Stomach (tissue), 9 donors: ENCODE measurements around the gene RBM23. TPM values are rescaled to one million over a fixed set of nuclear protein-coding genes. Genes with fewer than 3 reads are reported as not detected.
"Not testable (repeated sequence)": the region's sequence is repeated elsewhere in the genome, so short reads cannot be mapped to it uniquely, and the experiment has no call there.

Experiments
- DNase-seq, 2 donors: peaks; one replicate each; pipeline versions ENCODE4 v3.0.0 to v3.0.0-alpha.2; 2013 to 2019
- H3K27ac ChIP-seq, 5 donors: fragments of 200-600 bp in 4 of 5; sonication (generic) in 4 of 5; one replicate each; pipeline ENCODE4 v1.5.1; 2013 to 2019; ENCODE audit warnings: mild to moderate bottlenecking in 1 of 5, moderate library complexity in 1 of 5
- H3K27me3 ChIP-seq, 3 donors: fragments of 200-600 bp; sonication (generic); one replicate each; pipeline ENCODE4 v1.5.1; 2017 to 2019; ENCODE audit warnings: mixed run types in 1 of 3
- H3K36me3 ChIP-seq, 4 donors: fragments of 200-600 bp; sonication (generic); 1 replicate in 3 of 4; 2 replicates in 1 of 4; pipeline ENCODE4 v1.5.1; 2016 to 2019
- H3K4me1 ChIP-seq, 4 donors: fragments of 200-600 bp; sonication (generic); one replicate each; pipeline ENCODE4 v1.5.1; 2016 to 2019
- H3K4me3 ChIP-seq, 4 donors: fragments of 200-600 bp; sonication (generic) in 3 of 4; one replicate each; pipeline ENCODE4 v1.5.1; 2016 to 2019; ENCODE audit warnings: mild to moderate bottlenecking in 1 of 4
- H3K9me3 ChIP-seq, 4 donors: fragments of 200-600 bp; sonication (generic); one replicate each; pipeline ENCODE4 v1.5.1; 2016 to 2019
- EP300 ChIP-seq: sonication (generic); formaldehyde crosslinking; IDR thresholded peaks from one replicate; pipeline ENCODE4 v1.6.1; 2017; ENCODE audit warnings: antibody characterized with exemption
- POLR2A ChIP-seq, 4 donors: fragments of 450-650 bp; IDR thresholded peaks; one replicate each; pipeline ENCODE4 v1.6.1; 2016; ENCODE audit warnings: antibody characterized with exemption in 4 of 4, control low read depth in 2 of 4, mild to moderate bottlenecking in 1 of 4, moderate library complexity in 1 of 4
- POLR2AphosphoS5 ChIP-seq, 3 donors: sonication (generic); formaldehyde crosslinking; IDR thresholded peaks; one replicate each; pipeline ENCODE4 v1.6.1; 2016; ENCODE audit warnings: antibody characterized with exemption in 3 of 3
- WGBS, 5 donors: extraction: QIAGEN DNeasy Blood & Tissue Kit in 3 of 5; methylation state at CpG; one replicate each; pipeline versions ENCODE4 v1.1.5 to v1.1.7; 2013 to 2018; 5-methylcytosine and 5-hydroxymethylcytosine counted together
- intact Hi-C: fragments of 100-400 bp; cut with DNase I; formaldehyde crosslinking; loops from one replicate; pipeline ENCODE4 v1.15.1; 2023; ENCODE audit warnings: low total_unique reads
- polyA plus RNA-seq, 3 donors: library from polyadenylated mRNA; stranded (reverse); fragments of 200-250 nt; gene quantifications; one replicate each; pipeline ENCODE4 v1.2.3, GENCODE V29; 2013
- total RNA-seq, 5 donors: library from RNA; depleted of rRNA; stranded (reverse); fragments of >200 nt; gene quantifications; one replicate each; pipeline versions ENCODE4 v1.1.0 to v1.2.3, GENCODE V29; 2014 to 2016
- TF ChIP-seq, protein P1 (sequence below), 7 experiments: fragments of 450-650 bp in 4 of 7; fragments of 200-600 bp in 3 of 7; sonication (generic) in 3 of 7; IDR thresholded peaks; one replicate each; pipeline ENCODE4 v1.5.1; 2016 to 2019; ENCODE audit warnings: antibody characterized with exemption in 7 of 7, control low read depth in 2 of 7, mild to moderate bottlenecking in 1 of 7
- donor health status: healthy with polysubstance abuse.
- donor health status: Bipolar disorder and iron deficiency.
- donor health status: healthy.

Gene RBM23
- total and polyA plus RNA-seq, 8 donors, result 12.1 to 126 (median 50.1) TPM

DNA sequence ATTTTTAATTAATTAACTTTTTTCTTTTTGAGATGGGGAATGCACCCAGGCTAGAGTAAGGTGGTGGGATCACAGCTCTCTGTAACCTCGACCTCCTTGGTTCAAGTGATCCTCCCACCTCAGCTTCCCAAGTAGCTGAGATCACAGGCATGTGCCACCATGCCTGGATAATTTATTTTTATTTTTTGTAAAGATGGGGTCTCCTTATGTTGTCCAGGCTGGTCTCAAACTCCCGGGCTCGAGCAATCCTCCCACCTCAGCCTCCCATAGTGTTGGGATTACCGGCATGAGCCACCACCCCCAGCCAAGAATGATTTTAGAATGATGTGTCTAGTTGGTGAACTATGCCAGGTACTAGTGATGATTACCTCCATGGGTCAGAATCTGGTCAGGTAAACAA lies 54.0 kb downstream of the RBM23 start:
- Histone ChIP-seq H3K4me1 (peaks cover 2 to 9% (median 5%) of the 10 kb centered on the region in 4 donors), H3K9me3 (no peaks in the 10 kb centered on the region), H3K36me3 (no peaks in the 10 kb centered on the region), H3K27me3 (no peaks in the 10 kb centered on the region), H3K27ac (no peak overlapping the region), H3K4me3 (no peak overlapping the region)
- no peak for DNase-seq
- TF ChIP-seq POLR2A (IDR thresholded peaks at IDR 0.05) (no peak), POLR2AphosphoS5 (IDR thresholded peaks at IDR 0.05) (no peak), EP300 (no peak)
- TF ChIP-seq, protein P1, sequence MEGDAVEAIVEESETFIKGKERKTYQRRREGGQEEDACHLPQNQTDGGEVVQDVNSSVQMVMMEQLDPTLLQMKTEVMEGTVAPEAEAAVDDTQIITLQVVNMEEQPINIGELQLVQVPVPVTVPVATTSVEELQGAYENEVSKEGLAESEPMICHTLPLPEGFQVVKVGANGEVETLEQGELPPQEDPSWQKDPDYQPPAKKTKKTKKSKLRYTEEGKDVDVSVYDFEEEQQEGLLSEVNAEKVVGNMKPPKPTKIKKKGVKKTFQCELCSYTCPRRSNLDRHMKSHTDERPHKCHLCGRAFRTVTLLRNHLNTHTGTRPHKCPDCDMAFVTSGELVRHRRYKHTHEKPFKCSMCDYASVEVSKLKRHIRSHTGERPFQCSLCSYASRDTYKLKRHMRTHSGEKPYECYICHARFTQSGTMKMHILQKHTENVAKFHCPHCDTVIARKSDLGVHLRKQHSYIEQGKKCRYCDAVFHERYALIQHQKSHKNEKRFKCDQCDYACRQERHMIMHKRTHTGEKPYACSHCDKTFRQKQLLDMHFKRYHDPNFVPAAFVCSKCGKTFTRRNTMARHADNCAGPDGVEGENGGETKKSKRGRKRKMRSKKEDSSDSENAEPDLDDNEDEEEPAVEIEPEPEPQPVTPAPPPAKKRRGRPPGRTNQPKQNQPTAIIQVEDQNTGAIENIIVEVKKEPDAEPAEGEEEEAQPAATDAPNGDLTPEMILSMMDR (IDR thresholded peaks at IDR 0.05), result no peak
- WGBS, 5 donors, result 76 to 88% (median 87%) methylated on average over 4 of the region's 4 CpGs
- intact Hi-C loops, result no loop called here

- intact Hi-C loops, result no loop called here
- H3K4me1 ChIP-seq, result no peaks in the 10 kb centered on the region
- TF ChIP-seq POLR2AphosphoS5 (IDR thresholded peaks at IDR 0.05) (no peak), EP300 (no peak), POLR2A (IDR thresholded peaks at IDR 0.05) (no peak)
- TF ChIP-seq, protein P1 (IDR thresholded peaks at IDR 0.05), result no peak
- H3K27ac ChIP-seq, result no peak overlapping the region
- H3K9me3 ChIP-seq, result no peaks in the 10 kb centered on the region
- no peaks in the 10 kb centered on the region for H3K27me3 ChIP-seq
- no peak for DNase-seq
- no peak overlapping the region for H3K4me3 ChIP-seq
- H3K36me3 ChIP-seq, result no peaks in the 10 kb centered on the region
Observed at GRCh38 chr14:22861651-22862050, 57.3 kb downstream of the RBM23 start.

- intact Hi-C loops, DNase-seq, H3K4me3 ChIP-seq, H3K27ac ChIP-seq, H3K9me3 ChIP-seq, H3K36me3 ChIP-seq, H3K27me3 ChIP-seq, H3K4me1 ChIP-seq: not testable (repeated sequence)
- 57 to 92% (median 85%) methylated on average over 3 of the region's 3 CpGs for WGBS, 5 donors
Observed at GRCh38 chr14:22860377-22860776, 58.6 kb downstream of the RBM23 start.

- TF ChIP-seq POLR2AphosphoS5 (IDR thresholded peaks at IDR 0.05), result no peak
- TF ChIP-seq, protein P1 (IDR thresholded peaks at IDR 0.05), result no peak
- TF ChIP-seq EP300, result no peak
- TF ChIP-seq POLR2A (IDR thresholded peaks at IDR 0.05), result no peak
- Histone ChIP-seq H3K27ac (no peak overlapping the region), H3K27me3 (no peaks in the 10 kb centered on the region), H3K4me3 (no peak overlapping the region), H3K9me3 (no peaks in the 10 kb centered on the region), H3K4me1 (peaks cover 10 to 23% (median 17%) of the 10 kb centered on the region in 4 donors), H3K36me3 (no peaks in the 10 kb centered on the region)
- intact Hi-C loops, result no loop called here
- WGBS, 5 donors, result 94 to 98% (median 96%) methylated on average over 5 of the region's 5 CpGs
- no peak for DNase-seq
Observed at GRCh38 chr14:22856428-22856827, 62.5 kb downstream of the RBM23 start.

- Histone ChIP-seq H3K9me3 (no peaks in the 10 kb centered on the region), H3K4me3 (no peak overlapping the region), H3K27me3 (no peaks in the 10 kb centered on the region), H3K36me3 (no peaks in the 10 kb centered on the region), H3K27ac (peak overlapping the region in 1 of 5 donors; percentile 10), H3K4me1 (peaks cover 22 to 35% (median 29%) of the 10 kb centered on the region in 4 donors)
- WGBS, 5 donors, result 73 to 82% (median 75%) methylated on average over 8 of the region's 8 CpGs
- TF ChIP-seq POLR2A (IDR thresholded peaks at IDR 0.05) (no peak), POLR2AphosphoS5 (IDR thresholded peaks at IDR 0.05) (no peak), EP300 (no peak)
- TF ChIP-seq, protein P1 (IDR thresholded peaks at IDR 0.05), result no peak
- DNase-seq, result no peak
- intact Hi-C loops, result no loop called here
Observed at GRCh38 chr14:22854963-22855724, 63.8 kb downstream of the RBM23 start.

DNA sequence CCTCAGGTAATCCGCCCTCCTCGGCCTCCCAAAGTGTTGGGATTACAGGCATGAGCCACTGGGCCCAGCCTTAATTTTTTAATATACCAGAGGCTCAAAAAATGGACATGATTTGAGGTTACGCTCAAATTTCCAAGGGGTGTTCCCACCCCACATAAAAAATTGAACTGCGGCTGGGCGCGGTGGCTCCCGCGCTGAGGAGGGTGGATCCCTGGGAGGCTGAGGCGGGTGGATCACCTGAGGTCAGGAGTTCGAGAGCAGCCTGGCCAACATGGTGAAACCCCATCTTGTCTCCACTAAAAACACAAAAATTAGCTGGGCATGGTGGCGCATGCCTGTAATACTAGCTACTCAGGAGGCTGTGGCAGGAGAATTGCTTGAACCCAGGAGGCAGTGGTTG lies 64.7 kb downstream of the RBM23 start:
- H3K27ac ChIP-seq, H3K36me3 ChIP-seq, H3K27me3 ChIP-seq, H3K9me3 ChIP-seq, DNase-seq, intact Hi-C loops, H3K4me3 ChIP-seq: not testable (repeated sequence)
- H3K4me1 ChIP-seq, result peaks cover 30 to 44% (median 38%) of the 10 kb centered on the region in 4 donors
- WGBS, 5 donors, result 95 to 99% (median 96%) methylated on average over 11 of the region's 11 CpGs
